HG03196 (cell line): ENCODE data around the gene GCK.
"Not testable (repeated sequence)": the region's sequence is repeated elsewhere in the genome, so short reads cannot be mapped to it uniquely, and the experiment has no call there.

Experiments
- ATAC-seq: cut with Tn5 transposase; IDR thresholded peaks from one replicate; pipeline ENCODE4 v1.9.1; 2021; ENCODE audit not compliant: unreplicated experiment

Gene GCK

GRCh38 chr7:44206008-44206407 lies 16.8 kb upstream of the GCK start:
- no peak for ATAC-seq

- no peak for ATAC-seq
Measured at GRCh38 chr7:44201813-44202212, 12.6 kb upstream of the GCK start.

- ATAC-seq, result peak; percentile 99
Measured at GRCh38 chr7:44200699-44201461, 11.6 kb upstream of the GCK start, which contains the start of gene YKT6. TSS of gene YKT6 (plus strand) at chr7:44200978. CDS start at chr7:44201136, 158 bp downstream.

- ATAC-seq, result not testable (repeated sequence)
Measured at GRCh38 chr7:44200163-44200562, 10.9 kb upstream of the GCK start.

- no peak for ATAC-seq
Measured at GRCh38 chr7:44197474-44197873, 8.2 kb upstream of the GCK start.

- ATAC-seq, result no peak
Measured at GRCh38 chr7:44196450-44196872, 7.2 kb upstream of the GCK start.

- ATAC-seq, result no peak
Measured at GRCh38 chr7:44195889-44196288, 6.7 kb upstream of the GCK start.

GRCh38 chr7:44194562-44195145 lies 5.4 kb upstream of the GCK start:
- no peak for ATAC-seq

GRCh38 chr7:44194069-44194468 lies 4.8 kb upstream of the GCK start:
- no peak for ATAC-seq

GRCh38 chr7:44193011-44193802 lies 4.0 kb upstream of the GCK start:
- no peak for ATAC-seq

GRCh38 chr7:44191171-44191570 lies 1.9 kb upstream of the GCK start:
- ATAC-seq, result no peak

GRCh38 chr7:44189993-44190872 lies 994 bp upstream of the GCK start:
- no peak for ATAC-seq

GRCh38 chr7:44188480-44189225 lies 586 bp downstream of the GCK start:
- no peak for ATAC-seq

- ATAC-seq, result no peak
Measured at GRCh38 chr7:44187636-44188416, 1.4 kb downstream of the GCK start.

GRCh38 chr7:44186736-44187135 lies 2.5 kb downstream of the GCK start:
- ATAC-seq, result no peak

- no peak for ATAC-seq
Measured at GRCh38 chr7:44185729-44186128, 3.5 kb downstream of the GCK start.

- ATAC-seq, result no peak
Measured at GRCh38 chr7:44184873-44185446, 4.3 kb downstream of the GCK start.

GRCh38 chr7:44184206-44184872 lies 4.9 kb downstream of the GCK start:
- no peak for ATAC-seq
